MM.1S (cell line): ENCODE data around the gene SLC25A6.

Experiments
- EZH2 ChIP-seq: fragments of 300-600 bp; sonication (generic); optimal IDR thresholded peaks from 2 replicates; pipeline ENCODE3; 2017; ENCODE audit warnings: low read depth, mild to moderate bottlenecking, antibody characterized with exemption, low read length, mixed read lengths
- EZH2phosphoT487 ChIP-seq: fragments of 300-600 bp; sonication (generic); IDR thresholded peaks from 2 replicates; pipeline ENCODE4 v1.6.1; 2018; ENCODE audit warnings: antibody characterized with exemption, low read length
- TF ChIP-seq, protein P1 (sequence below): fragments of 300-600 bp; sonication (generic); IDR thresholded peaks from 2 replicates; pipeline ENCODE4 v1.5.1; 2016; ENCODE audit warnings: antibody characterized with exemption, low read length, mixed read lengths

- TF ChIP-seq, protein P1, sequence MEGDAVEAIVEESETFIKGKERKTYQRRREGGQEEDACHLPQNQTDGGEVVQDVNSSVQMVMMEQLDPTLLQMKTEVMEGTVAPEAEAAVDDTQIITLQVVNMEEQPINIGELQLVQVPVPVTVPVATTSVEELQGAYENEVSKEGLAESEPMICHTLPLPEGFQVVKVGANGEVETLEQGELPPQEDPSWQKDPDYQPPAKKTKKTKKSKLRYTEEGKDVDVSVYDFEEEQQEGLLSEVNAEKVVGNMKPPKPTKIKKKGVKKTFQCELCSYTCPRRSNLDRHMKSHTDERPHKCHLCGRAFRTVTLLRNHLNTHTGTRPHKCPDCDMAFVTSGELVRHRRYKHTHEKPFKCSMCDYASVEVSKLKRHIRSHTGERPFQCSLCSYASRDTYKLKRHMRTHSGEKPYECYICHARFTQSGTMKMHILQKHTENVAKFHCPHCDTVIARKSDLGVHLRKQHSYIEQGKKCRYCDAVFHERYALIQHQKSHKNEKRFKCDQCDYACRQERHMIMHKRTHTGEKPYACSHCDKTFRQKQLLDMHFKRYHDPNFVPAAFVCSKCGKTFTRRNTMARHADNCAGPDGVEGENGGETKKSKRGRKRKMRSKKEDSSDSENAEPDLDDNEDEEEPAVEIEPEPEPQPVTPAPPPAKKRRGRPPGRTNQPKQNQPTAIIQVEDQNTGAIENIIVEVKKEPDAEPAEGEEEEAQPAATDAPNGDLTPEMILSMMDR: no peak
- TF ChIP-seq EZH2 (no peak), EZH2phosphoT487 (no peak)
Measured at GRCh38 chrX:1400742-1401471, 9.0 kb upstream of the SLC25A6 start.
